DMS 273 (cell line): Measurements from ENCODE around the gene MOB3B.

Source experiments
- DNase-seq: peaks from one replicate; lab custom pipeline; 2025; ENCODE audit not compliant: unreplicated experiment; lab: John Stamatoyannopoulos, UW

The MOB3B gene

DNA sequence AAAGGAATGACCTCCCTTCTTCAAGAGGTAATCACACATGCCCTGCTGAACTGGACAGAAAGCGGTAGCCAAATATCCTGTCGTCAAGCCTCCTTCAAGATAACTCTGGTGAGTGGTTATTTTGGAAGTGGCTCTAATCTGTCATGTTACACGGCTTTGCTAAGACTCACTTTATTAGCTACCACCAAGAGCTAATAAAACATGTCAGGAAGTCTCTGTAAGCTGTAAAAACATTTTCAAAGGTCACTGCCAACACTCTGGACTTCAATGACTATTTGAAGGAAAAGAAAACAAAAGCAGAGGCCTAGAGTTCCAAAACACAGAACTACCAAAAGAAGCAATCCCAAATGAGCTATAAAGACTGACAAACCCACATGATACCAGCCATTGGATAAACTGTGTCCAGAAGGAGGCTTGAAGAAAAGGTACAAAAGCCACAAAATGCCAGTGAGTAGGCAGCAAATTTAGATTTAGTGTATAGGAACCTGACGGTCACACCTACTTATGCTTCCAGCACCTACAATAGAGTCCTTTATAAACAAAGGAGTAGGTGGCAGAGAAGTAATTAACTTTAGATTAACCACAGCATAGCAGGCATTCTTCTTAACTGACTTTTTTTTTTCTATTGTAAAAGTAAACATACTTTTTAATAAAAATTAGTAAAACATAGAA is 135.3 kb downstream of the MOB3B start:
- DNase-seq: no peak

DNA sequence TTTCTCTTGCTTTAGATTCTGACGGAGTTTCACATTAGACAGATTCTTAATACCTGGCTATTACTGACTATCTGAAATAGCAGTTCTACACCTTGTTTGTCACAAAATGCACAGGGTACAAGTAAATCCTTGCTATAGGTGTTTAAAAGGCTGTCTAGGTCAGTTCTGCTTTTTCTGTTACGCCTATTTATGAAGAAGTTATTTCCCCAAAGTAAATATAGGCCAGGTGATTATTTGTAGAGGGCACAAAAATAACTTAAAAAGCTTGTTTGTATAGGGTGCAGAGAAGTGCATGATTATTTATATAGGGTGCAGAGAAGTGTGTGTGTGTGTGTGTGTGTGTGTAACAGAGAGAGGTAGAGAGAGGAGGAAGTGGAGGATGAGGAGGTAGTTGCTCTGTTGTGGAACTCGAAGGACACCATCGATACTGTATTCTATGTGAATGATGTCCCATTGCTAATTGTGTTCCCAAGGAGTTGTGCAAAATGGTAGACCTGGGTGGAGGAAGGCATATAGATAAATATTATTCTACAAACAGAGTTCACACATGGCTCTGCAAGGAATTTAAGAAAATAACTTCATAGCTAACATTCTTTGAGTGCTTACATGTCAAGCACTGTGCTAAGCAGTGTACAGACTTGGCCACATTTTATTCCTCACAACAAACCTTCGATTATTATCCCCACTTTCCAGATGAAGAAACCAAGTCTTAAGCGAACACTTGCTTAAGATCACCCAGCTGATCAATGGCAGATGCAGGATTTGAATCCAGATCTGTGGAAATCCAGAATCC is 136.4 kb downstream of the MOB3B start:
- no peak for DNase-seq

DNA sequence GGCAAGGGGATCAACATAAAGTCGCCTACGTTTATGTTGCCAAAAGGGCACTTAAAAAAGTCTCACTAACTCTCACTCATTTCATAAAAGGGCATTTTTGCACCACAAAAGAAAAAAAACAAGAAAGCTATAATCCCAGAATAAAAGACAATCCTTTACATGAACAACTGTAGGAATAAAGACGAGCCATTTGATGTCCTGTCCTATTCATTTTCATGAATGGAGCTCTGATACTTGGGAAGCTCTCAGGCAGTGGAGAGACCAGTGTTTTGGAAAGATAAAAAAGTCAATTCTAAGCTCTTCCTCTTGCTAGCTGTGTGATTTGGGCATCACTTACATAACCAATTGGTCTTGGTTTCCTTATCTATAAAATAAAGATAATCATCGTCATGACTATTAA is 137.2 kb downstream of the MOB3B start:
- no peak for DNase-seq

DNA sequence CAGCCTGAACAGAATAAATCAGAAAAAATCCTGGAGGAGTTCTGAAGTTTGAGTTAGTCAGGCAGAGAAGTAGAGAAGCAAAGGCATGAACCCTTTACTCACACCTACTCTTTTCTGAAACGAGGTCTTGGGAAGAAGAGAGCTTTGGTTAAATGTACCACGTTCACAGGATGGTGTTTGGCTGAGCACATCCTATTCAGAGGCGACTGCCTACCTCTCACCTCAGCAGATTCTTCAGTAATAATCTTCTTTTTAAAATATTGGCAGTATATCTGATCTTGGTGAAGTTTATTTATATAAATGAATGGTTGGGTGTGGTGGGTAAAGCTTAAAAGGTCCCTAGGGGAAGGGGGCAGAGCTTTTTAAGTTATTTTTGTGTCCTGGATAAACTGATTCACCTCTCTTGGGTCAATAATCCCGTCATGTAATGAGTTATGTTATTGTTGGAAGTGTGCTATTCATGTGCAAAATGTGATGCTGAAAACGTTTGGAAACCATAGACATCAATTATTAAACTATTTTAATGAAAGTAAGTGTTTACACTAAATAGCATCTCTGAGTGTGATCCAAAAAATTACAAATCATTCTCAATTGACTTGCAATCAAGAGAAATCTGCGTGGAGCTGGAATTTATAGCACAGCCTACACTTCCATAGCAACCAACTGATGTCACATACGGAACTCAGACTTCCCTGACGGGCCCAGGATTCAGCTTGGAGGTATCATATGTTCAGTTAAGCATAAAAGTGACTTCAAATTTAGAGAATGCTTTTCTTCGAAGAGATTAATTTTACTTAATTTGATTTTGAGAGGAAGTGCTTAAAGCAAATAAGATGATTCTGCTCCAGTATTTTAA is 138.3 kb downstream of the MOB3B start:
- DNase-seq: no peak

DNA sequence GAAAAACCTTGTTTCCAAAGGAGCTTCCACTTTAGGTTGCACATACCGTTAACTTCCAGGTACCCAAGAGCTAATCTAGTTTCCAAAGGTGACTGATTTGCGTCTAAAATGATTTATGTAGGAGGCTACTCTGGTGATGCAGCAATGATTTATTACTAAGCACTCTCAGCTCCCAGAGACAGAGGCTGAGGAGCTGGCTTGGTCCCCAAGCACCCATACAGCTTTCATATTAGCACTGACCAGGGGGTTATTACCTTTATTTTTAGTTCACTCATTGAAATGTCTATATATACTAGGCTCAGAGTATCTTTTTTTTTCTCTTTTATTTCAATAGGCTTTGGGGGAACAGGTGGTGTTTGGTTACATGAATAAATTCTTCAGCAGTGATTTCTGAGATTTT is 141.5 kb downstream of the MOB3B start:
- DNase-seq: no peak

DNA sequence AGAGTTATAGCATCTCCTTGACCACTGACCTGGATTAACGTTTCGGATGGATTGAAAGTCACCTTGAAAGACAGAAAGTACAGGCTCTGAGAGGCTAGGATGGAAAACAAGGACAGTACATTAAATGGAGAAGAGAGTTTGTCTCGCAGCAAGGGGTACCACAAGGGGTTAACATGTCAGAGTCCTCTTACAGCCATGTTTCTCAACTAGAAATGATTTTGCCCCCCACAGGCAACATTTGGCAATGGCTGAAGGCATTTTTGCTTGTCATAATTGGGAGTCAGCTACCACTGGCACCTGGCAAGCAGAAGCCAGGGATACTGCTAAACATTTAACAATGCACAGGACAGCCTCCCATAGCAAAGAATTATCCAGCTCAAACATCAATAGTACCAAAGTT is 141.9 kb downstream of the MOB3B start:
- peak; percentile 49 for DNase-seq

DNA sequence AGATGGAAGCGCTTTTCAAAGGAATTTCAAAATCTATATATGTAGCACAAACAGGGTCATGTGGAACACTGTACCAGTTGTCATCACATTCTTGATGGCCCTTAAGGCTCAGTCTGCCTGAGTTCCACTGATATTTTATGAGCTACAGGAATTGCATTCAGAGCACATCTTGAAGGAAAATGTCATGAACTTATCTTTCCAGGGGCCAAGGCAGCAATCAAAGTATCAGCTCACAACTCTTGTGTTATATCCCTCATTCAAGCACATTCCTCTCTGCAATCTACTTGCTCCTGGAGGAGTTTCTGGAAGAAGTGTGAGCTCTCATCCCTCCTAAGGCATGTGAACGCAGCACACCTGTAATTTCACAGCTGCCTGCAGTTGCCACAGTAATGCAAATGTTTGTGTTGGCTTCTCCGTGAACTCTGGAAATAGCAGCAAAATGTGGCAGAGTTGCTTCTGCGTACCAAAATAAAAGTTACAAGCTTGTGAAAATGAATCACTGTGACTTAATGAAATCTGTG is 143.0 kb downstream of the MOB3B start:
- no peak for DNase-seq

DNA sequence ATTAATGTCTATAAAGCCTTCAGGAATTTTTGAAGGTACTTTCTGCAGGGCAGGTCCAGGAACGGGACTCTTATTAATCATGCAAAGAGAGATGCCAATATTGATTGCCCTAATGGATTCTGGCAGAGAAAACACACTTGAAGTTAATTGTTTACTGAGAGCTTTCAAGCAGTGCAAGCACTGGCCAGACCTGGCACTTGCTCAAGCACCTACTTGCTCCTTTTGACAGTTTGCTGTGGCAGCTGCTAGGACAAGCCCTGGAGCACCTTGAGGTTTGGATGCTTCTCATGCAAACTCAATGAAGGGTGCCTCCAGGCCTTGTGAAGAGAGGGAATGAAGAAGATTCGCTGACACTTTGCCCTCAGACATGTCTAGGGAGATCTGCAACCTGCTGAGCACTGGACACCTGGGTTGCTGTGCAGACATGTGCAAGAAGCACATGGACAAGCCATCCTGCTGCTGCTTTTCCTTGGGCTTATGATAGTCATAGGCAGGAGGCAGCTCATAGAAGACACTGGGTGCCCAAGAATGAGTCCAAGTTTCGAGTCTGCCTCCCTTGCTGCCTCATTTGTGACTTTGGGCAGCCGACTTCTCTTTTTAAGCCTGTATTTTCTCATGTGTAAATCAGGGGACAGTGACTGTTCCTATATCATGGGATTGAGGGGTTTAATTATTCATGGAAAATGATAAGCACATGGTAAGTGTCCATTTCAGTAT is 143.8 kb downstream of the MOB3B start:
- peak; percentile 17 for DNase-seq

DNA sequence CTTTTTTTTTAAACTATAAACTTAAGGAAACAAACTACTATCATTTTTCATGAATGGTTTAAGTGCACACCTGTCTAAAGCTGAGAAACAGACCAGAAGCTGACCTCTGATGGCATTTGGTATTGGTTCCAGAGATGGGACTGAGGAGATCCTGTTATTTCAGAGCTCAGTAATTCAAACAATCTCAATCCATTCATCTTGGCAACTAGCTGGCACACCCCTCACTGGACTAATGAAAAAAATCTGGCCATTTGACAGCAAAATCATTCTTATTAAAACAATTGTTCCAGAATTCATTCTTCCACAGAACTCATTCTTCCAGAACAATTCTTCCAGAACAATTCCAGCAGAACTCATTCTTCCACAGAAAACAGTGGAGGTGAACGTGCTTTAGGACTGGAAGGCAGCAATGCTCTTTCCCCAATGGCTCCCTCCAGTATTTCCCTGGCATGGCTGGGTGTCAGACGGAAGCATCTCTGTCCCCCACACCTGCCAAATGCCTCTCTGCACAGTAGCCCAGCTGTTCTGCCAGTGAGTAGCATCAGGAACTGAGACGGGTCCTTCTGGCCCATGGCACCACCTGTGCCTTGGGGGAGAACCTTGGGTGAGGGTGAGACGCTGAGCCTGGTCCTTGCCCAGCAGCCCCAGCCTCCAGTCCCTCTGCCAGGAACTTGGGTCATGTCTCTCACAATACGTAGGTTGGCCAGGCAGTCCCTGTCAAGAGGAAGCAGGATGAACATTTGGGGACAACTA is 145.2 kb downstream of the MOB3B start:
- peak; percentile 19 for DNase-seq

DNA sequence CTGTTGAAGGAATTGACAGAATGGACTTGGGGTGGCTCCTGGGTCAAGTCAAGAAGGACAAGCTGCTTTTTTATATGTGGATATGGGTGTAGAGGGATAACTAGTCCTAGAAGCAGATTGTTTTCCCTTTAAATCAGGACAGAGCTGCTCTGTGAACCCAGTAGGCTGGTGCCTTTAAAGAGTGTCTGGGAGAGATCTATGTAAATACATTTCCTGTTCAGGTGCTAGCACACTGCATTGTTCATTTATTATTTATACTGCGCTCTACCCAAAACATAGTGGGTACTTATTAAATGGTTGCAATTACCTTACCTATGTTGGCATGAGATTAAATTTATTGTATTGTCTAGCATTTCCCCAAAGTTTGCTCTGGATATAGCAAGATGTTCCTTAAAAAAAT is 146.1 kb downstream of the MOB3B start:
- DNase-seq: no peak

DNA sequence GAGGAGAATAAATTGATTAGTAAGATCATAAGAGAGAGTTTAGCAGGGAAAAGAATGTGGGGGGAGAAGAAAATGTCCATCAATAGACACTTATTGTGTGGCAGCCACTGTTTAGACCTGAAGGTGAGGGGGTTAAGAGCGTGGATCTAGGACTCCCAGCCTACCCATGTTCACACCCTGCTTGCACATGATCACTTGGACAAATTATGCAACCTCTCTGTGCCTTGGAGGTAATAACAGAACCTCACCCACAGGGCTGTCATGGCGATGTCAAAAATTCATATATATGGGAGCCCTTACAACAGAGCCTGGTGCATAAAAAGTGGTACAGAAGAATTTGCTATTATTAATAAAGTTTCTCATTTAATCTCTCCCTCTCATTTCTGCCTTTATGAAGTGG is 146.6 kb downstream of the MOB3B start:
- DNase-seq: no peak

DNA sequence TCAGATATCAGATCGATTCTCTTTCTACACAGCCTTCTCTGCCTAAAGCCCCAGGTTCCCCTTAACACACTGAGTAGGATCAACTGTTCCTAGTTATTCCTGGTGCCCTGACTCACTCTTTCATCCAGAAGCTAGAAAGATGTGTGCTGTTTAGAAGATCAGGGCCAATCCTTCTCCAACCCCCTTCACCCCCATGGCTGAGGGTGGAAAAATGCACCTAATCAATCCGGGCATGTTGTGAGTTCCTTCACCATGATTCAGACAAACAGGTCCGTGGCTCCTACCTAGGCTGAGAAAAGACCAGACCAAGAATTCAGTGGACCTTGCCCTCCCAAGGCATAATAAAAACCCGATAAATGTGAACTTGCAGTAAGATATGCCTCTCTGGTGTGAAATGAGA is 147.3 kb downstream of the MOB3B start:
- DNase-seq: no peak

DNA sequence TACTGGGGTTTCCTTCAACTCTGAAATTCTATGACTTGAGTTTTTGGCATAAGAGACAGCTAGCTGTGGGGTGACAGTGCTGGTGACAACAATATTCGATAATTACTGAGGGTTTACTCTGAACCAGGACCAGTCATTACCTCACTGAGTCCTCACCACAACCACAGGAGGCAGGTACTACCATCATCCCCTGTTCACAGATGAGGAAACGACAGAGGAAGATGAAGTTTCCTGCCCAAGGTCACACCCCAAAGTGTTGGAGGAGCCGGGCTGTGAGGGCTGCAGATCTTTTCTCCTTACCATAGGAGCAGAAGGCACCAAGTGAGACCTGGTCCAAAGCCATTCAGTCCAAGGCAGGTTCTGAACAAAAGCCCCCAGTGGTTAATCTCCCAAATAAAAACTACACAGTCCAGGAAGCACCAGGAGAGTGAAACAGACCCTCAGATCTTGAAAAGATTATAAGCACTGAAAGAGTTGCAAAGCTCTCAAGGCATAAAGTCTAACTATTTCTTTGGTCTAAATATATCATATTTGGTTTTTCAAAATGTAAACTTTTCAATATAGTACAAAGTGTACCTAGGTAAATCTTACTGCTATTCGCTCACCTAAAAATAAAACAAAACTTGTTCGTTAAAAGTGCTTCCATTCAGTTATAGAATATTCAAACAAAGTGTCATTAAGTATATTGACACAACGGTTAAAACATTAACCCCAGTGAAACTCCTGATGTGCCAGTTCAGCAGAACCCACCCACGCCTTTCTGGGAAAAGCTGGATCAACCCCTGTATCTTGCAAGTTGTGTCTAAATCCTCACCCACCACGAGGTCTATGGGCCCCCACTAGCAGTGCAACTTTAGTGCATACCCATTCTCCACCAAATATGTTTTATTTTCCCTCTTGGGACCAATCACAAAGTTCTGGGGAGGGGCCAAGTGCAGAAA is 150.0 kb downstream of the MOB3B start:
- DNase-seq: no peak

DNA sequence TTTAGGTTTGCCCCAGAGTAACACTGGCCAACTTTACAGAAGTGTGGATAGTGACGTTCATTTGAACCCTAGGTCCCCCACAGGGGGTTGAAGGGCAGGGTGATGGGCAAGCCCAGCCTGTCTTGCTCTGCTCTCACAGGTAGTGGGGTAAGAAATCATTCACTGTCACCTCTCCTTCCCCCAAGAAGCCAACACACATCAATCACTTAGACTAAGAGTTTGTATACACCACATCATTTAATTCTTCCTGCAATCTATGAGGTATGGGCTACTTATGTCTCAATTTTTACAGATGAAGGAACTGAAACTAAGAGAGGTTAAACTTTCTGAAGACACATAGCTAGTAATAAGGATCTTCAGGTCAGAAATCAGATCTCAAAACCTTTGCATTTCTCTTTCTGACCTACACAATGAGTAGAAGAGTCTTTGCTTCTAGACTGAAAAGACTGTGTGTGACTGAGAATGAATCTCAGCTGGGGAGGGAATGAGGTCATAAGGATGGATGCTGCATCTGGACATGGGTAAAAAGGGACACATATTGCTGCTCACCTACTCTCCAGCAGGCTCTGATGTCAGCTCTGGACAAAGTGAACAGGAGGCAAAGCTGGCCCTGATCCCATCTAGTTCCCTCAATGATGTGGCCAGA is 151.7 kb downstream of the MOB3B start:
- DNase-seq: peak; percentile 60

DNA sequence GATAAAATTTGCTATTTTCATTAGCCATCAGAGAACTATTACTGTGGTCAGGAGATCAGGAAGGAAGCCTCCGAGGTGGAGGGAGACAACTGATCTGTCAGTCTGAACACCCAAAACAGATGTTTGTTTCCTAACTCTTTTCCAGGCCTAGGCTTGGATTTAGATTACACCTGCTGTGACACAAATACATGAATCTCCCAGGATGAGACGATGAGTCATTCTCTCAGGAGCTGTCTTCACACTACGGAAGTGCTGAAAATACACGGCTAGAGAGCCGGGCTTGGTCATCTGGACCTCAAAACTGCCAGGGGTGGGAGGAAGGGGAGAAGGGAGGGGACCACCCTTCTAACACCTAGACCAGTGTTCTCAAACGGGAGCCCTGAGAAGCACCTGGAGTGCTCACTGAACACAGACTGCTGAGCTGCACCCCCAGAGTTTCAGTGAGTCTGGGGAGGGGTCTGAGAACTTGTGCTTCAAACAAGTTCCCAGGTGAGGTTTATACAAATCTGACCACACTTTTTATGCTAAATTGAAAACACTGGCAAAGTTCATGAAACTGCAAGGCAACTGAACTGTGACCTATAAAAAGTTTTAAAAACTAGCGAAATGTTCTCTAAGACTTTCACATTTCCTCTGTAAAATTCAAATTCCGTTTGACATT is 152.3 kb downstream of the MOB3B start:
- peak; percentile 18 for DNase-seq

DNA sequence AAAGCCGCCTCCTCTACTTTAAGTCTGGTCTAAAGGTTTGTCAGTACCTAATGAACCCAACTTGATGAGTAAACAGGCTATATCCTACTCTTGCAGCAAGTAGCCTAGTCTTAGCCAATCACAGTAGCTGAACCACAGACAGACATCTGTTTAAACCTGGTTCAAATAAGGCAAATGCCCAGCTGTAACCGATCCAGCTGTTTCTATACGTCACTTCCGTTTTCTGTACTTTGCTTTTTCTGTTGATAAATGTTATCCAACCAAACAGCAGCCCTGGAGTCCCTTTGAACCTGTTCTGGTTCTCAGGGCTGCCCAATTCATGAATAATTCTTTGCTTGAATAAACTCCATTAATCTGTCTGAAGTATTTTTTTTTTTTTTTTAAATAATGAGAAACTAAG is 155.8 kb downstream of the MOB3B start:
- DNase-seq: no peak

DNA sequence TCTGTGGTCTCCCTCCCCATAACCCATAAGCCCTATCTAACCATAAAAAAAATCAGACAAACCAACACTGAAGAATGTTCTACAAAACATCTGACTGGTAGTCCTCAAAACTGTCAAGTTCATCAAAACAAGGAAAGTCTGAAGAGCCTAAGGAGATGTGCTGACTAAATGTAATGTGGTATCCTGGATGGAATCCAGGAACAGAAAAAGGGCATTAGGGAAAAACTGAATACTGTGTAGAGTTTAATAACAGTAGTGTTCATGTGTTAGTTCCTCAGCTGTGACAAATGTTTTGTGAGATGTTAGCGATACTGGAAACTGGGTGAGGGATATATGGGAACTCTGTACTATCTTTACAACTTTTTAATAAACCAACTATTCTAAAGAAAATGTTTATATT is 157.0 kb downstream of the MOB3B start:
- no peak for DNase-seq

DNA sequence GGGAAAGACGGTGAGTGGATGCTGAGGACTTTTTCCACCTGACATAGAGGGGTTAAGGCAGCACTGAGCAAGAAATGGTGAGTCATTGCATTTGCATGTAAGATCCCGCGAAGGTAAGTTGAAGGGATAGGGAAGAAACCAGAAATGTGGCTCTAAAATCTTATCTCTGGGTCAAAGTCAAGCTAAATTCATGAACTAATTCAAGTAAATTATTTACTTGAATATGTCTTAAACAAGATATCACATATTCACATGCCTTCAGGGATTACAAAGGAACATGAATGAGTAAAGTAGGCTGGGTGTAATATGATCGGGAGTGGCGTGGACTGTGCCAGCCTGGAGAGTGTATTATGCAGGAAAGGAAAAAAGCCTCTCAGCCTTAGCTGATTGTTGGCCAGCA is 158.2 kb downstream of the MOB3B start:
- DNase-seq: peak; percentile 57
